HG03159 (cell line): ENCODE measurements around the gene SMG7.
"Not testable (repeated sequence)": the region's sequence is repeated elsewhere in the genome, so short reads cannot be mapped to it uniquely, and the experiment has no call there.

Experiments used
- ATAC-seq: cut with Tn5 transposase; IDR thresholded peaks from one replicate; pipeline ENCODE4 v1.9.1; 2021; ENCODE audit warnings: mild to moderate bottlenecking, moderate library complexity; ENCODE audit not compliant: unreplicated experiment

The SMG7 gene, protein sequence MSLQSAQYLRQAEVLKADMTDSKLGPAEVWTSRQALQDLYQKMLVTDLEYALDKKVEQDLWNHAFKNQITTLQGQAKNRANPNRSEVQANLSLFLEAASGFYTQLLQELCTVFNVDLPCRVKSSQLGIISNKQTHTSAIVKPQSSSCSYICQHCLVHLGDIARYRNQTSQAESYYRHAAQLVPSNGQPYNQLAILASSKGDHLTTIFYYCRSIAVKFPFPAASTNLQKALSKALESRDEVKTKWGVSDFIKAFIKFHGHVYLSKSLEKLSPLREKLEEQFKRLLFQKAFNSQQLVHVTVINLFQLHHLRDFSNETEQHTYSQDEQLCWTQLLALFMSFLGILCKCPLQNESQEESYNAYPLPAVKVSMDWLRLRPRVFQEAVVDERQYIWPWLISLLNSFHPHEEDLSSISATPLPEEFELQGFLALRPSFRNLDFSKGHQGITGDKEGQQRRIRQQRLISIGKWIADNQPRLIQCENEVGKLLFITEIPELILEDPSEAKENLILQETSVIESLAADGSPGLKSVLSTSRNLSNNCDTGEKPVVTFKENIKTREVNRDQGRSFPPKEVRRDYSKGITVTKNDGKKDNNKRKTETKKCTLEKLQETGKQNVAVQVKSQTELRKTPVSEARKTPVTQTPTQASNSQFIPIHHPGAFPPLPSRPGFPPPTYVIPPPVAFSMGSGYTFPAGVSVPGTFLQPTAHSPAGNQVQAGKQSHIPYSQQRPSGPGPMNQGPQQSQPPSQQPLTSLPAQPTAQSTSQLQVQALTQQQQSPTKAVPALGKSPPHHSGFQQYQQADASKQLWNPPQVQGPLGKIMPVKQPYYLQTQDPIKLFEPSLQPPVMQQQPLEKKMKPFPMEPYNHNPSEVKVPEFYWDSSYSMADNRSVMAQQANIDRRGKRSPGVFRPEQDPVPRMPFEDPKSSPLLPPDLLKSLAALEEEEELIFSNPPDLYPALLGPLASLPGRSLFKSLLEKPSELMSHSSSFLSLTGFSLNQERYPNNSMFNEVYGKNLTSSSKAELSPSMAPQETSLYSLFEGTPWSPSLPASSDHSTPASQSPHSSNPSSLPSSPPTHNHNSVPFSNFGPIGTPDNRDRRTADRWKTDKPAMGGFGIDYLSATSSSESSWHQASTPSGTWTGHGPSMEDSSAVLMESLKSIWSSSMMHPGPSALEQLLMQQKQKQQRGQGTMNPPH

DNA sequence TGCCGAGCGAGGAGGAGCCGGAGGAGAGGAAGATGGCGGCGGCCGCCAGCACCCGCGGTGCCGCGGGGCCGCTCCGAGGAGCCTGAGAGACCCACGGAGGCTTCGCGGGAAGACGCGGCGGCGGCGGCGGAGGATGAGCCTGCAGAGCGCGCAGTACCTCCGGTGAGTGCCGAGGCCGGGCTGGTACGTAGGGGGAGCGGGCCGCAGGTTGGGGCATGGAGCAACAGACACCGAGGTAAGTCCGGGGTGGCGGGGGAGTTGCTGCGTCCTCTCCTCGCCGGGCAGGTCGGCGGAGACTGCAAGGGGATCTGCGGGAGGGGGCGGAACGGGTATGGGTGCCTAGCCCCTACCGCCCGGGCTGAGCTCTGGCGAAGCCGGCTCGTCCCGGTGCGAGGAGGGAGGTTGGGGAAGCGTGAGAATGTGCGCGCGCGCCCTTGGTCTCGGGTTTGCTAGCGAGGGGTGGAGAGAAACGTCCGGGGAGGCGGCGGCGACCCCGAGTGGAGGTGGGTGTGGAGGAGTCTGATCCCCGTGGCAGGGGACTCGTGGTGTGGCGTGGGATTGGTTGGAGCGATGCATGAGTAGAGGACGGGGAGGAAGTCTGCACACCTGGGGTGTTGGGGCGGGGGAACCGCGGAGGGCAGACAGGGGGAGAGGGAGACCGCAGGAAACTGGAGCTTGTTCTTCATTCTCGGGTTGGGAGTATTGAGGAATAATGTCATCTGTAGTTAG lies at the start of gene SMG7:
SMG7 (plus strand) TSS at position 12 of the 729 bp plus-strand sequence; CDS start at position 134, 122 bp downstream.
- peak; percentile 4 for ATAC-seq

DNA sequence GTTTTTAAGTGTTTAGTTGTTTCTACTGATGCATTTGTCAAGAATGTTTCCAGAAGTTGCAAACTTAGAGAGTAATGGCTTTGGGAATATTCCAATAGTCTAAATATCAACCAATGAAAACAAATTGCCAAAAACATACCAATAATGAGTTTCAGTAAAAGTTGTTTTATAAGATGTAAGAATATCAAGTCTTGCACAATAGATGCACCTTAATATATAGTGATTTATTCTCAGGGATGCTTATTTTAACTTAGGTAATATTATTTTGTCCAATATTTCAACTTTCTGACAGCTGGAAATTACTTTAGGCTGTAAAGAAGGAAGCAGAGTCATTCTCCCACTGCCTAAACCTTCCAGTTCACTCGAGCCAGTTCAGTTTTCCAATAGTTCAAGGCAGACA lies 48.8 kb upstream of the SMG7 start:
- no peak for ATAC-seq

DNA sequence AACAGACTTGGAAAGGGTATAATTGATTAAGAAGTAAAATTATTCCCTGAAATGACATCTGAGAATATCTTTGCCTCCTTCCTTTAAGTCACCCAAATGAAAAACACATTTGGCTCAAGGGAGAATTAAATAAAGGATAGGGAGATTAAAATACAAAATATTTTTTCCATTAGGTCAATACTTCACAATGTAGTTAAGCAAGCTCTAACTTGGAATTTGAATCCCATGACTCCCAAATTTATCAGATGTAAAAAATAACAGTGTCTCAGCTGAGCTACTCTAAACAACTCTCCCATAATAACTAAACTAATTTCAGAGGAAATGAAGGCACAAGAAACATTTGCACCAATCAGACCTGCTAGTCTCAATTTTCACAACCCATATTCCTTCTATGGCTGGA lies 47.6 kb upstream of the SMG7 start:
- no peak for ATAC-seq

DNA sequence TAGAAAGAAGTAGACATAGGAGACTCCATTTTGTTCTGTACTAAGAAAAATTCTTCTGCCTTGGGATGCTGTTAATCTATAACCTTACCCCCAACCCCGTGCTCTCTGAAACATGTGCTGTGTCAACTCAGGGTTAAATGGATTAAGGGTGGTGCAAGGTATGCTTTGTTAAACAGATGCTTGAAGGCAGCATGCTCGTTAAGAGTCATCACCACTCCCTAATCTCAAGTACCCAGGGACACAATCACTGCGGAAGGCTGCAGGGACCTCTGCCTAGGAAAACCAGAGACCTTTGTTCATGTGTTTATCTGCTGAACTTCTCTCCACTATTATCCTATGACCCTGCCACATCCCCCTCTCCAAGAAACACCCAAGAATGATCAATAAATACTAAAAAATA lies 44.7 kb upstream of the SMG7 start:
- not testable (repeated sequence) for ATAC-seq

DNA sequence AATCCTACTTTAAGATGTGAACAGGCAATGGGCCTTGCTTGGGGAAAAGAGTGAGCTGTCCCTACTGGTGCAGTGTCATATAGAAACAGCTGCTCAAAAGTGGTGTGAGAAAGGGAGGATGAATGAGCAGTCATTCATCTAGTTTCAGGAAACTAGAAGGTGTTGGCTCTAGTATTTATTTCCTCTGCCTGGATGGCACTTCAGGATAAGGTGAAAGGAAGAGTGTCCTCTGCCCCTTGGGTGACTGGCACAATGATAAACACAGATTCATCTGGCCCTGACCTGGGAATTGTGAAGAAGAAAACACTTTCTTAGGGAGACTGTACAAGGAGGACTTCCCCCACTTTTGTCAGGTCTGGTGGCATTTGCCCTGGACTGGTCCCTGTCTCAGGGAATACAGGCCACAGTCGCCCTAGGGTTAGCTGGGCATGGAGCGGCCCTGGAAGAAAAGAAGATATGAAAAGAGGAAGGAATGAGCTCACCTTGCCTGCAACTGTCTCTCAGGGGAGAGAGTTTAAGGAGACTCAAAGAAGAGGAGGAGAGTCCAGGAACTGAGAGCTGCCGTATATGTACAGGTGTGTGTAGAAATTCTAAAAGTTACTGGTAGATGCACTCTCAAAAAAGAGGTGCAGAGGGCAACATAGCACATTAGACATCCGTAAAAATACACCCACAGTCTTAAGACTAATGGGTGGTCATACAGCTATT lies 40.3 kb upstream of the SMG7 start:
- no peak for ATAC-seq

DNA sequence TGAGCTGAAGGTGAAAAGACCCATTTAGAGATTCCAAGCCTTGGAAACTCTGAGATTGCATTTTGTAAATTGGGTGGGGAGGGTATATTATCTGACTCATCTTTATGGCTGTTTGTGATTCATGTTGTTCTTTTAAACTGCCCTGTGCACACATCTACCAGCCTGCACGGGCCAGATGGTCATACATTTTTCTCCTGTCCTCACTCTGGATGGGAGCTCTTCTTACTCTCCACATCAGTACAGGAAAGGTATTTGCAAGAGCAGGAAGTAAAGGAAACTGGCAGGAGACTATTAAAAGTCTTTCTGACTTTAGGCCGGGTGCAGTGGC lies 39.8 kb upstream of the SMG7 start:
- ATAC-seq, result no peak

DNA sequence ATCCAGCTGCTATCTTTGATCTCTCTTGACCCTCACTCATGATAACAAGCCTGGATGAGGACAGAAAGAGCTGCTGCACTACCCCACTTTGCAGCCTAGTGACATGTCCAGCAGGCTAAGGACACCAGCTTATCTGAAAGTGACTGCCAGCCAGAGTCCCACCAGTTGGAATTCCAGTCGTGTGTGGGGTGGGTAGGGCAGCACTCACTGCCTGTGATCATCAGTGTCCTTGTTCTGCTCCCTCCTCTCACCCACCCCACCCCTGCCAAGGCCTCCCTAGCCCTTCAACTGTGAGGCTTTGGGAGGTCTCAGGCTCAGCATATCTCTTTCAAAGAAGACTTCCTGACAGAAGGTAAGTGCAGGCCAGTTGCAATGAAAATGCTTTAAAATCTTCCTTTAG lies 38.6 kb upstream of the SMG7 start:
- no peak for ATAC-seq

DNA sequence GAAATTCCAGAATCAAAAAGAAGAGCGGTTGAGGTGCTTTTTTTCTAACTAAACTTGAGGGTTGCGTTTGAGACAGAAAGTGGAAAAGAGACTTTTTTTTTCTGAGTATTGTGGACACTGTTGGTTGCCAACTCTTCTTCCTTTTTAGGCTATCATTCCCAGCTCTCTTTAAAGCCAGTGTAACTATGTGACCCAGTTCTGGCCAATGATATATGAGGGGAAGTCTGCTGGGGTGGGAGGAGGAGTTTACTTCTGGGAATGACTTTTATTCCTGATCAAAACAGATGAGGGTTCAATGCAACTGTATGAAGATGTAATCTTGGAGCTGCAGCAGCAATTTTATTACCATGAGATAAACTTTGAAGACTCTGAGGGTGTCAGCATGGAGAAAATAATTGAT lies 36.8 kb upstream of the SMG7 start:
- ATAC-seq, result no peak

DNA sequence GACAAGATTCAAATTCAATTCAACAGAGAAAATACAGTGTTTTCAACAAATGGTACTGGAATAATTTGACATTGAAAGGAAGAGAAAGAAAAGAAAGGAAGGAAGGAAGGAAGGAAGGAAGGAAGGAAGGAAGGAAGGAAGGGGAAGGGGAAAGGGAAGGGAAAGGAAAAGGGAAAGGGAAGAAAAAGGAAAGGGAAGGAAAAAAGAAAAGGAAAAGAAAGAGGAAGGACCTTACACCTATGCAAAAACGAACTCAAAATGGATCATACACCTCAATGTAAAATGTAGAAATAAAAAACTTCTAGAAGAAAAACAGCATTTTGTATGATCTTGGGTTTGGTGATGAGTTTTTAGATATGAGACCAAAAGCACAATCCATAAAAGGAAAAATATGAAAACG lies 34.2 kb upstream of the SMG7 start:
- no peak for ATAC-seq

DNA sequence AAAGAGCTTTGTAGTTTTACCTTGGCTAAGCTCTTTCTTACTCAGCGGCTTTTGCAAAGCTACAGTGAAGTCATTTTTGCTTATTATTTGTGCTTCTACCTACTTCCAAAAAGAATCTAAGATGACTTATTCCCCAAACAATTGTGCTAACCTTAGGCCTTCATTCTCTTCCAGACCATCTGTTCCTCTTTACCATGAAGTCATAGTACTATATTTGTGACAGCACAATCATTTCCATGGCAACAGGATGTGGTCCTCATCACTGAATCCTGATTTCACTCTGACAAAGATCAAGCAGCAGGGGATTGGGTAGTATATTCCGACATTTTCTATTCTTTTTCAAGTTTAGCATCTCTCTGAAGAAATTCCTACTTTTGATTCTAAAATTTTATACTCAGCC lies 29.3 kb upstream of the SMG7 start:
- no peak for ATAC-seq

DNA sequence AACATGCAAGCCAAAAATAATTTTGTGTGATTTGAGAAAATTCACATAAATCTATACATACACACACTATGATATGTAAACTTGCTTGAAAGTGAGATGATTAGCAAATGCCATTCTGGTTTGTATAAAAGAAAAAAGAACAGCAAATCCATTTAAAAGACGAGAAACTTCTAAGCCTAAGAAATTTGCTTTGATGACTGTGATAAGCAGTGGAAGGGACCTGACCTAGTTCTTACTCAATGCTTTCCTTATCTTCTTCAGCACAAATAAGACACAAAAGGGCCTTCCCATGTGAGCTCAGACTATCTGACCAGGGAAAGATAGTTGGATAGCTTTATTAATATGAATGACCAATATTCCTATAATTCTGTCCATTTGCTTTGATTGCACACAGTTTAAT lies 28.8 kb upstream of the SMG7 start:
- ATAC-seq, result no peak

DNA sequence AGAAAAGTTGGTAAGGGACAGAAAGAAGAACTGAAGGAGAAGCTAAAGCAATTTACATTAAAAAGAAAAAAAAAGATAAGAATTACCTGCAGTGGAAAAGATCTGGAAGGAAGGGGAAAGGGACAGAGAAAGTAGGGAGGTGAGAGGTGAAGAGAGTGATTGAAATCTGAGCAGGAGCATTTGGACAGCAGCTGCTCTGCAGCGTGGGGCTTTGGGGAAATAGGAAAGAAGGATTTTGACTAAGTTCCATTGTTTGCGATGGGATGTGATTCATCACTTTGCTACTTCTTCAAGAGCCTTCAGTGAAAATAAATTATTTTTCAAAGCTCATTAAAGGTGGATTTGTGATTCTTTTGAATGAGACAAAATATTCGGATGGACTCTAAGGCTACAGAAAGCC lies 28.1 kb upstream of the SMG7 start:
- no peak for ATAC-seq

DNA sequence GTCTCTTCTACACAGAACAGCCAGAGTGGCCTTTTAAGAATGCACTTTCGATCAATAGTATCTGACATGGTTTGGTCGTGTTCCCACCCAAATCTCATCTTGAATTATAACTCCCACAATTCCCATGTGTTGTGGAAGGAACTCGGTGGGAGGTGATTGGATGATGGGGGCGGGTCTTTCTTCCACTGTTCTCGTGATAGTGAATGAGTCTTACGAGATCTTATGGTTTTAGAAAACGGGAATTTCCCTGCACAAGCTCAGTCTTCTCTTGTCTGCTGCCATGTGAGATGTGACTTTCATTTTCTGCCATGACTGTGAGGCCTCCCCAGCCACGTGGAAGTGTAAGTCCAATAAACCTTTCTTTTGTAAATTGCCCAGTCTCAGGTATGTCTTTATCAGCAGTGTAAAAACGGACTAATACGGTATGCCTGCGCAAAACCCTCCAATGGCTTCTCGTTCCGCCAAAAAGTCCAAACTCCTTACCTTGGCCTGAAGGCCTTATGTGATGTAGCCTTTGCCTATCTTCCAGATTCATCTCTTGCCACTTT lies 23.0 kb upstream of the SMG7 start:
- no peak for ATAC-seq

DNA sequence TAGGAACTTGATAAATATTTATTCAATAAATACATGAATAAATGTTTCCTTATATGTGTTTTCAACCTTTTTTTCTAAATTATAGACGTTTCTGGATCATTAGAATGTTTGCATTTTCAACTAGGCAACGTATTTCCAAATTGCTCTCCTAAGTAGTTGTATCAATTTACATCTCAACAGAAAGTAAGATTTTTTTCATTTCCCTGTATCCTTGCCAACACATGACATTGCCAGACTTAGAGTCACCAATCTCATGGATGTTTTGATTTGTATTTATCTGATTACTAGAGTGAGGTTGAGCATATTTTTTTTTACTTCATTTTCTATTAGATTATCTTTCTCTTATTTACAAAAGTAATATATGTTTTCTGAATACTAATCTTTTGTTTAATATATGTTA lies 22.2 kb upstream of the SMG7 start:
- ATAC-seq, result no peak

DNA sequence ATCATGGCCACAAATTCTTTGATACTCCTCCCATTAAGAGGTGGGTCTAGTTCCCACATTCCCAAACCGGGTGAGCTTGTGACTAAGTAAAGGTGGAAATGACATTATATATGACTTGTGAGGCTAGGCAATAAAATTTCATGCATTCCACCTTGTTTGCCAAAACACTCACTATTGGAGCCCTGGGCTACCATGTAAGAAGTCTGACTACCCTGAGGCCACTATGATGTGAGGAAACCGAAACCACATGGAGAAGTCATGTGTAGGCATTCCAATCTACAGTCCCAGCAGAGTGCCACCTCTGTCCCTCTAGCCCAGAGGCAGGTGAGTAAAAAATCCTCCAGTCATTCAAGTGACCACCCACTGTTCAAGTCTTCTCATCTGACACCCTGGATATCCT lies 17.9 kb upstream of the SMG7 start:
- ATAC-seq, result no peak

DNA sequence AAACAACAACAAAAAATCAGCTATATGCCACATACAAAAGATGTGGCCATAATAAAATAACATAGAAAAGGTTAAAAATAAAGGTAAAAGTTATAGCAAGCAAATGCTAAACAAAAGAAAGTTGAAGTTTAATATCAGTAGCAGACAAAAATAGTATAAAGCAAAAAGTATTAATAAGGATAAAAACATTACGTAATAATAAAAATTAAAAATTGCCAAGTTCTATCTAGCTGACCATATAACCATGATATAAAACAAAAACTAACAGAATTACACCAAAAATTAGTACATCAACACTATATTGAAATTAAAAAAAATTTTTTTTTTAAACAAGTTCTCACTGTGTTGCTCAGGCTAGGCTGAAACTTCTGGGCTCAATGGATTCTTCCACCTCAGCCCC lies 15.5 kb upstream of the SMG7 start:
- no peak for ATAC-seq

DNA sequence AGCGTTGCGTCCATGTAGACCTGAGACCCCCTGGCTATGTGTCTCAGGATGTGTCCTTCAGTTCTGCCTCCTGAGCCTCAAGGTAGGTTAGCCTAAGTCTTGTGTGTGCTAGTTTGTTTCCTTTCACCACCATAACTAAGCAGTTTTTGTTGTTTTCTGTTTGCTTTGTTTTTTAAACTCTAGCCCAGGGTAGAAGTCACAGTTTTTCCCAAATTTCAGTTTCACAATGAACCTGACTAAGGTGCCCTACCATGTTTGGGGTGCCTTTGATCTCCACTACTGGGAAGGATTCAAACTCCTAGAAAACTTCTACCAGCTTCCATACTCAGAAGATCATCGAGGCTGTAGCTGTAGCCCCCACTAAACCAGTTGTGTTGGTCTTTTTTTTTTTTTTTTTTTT lies 14.8 kb upstream of the SMG7 start:
- ATAC-seq, result no peak

DNA sequence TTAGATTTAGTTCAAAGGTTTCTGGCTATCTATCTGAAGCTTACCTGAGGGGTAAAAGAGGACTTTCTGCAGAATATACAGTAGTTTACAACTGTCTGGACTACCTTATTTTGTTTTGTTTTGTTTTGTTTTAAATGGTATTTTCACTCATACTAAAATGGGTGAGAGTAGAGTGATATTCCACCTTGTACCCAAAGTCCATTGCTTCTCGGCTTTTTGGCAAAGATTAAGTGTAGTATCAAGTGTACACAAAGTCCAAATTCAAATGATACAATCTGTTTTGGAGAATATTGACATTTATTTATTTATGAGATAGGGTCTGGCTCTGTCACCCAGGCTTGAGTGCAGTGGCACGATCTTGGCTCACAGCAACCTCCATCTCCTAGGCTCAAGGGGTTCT lies 11.7 kb upstream of the SMG7 start:
- no peak for ATAC-seq

DNA sequence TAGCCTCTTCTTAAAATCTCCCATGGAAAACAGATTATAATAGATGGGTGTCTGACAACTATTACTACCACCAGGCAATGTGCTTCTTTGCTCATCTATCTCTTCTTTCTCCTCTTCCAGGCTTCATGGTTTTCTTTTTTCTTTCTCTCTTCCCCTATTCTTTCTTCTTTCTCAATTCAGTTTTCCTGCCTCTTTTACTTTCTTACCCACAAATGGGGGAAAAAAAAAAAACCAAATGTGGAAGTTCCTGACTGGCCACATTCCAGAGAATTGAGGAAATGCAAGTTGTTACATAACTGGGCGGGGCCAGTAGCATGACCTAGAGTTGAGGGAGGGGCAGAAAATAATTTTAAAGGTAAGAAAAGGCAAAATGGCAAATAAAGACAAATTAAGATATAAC lies 10.9 kb upstream of the SMG7 start:
- ATAC-seq, result no peak

DNA sequence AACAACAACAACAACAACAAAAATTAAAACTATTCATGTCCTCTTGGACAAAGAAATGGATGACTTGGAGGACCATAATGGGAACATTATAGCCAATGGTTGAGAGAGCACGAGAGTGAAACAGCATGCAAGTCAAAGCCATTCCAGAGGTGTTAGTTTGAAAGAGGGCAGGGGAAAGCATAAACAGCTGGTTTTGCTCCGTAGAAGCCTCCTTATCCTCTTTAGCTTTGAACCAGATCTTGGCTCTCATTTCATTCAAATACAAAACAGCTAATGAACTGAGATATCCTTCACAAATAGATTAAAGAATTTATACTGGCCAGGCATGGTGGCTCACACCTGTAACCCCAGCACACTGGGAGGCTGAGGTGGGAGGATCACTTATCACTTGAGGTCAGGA lies 8.7 kb upstream of the SMG7 start:
- no peak for ATAC-seq
